Measurements from ENCODE around the gene SACS.

DNA sequence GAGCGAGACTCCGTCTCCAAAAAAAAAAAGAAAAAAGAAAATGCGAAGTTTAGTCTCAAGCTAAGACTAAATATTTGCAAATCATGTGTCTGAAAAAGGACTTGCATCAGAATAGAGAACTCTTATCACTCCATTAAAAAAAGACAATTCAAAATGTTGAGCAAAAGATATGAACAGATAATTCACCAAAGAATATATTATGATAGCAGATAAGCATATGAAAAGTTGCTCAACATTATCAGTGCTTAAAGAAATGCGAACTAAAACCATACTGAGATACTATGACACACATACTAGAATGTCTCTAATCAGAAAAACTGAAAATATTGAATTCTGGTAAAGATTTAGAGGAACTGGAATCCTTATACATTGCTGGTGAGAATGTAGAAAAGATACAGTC lies 38.7 kb upstream of the SACS start:
- TF ChIP-seq, protein P1, sequence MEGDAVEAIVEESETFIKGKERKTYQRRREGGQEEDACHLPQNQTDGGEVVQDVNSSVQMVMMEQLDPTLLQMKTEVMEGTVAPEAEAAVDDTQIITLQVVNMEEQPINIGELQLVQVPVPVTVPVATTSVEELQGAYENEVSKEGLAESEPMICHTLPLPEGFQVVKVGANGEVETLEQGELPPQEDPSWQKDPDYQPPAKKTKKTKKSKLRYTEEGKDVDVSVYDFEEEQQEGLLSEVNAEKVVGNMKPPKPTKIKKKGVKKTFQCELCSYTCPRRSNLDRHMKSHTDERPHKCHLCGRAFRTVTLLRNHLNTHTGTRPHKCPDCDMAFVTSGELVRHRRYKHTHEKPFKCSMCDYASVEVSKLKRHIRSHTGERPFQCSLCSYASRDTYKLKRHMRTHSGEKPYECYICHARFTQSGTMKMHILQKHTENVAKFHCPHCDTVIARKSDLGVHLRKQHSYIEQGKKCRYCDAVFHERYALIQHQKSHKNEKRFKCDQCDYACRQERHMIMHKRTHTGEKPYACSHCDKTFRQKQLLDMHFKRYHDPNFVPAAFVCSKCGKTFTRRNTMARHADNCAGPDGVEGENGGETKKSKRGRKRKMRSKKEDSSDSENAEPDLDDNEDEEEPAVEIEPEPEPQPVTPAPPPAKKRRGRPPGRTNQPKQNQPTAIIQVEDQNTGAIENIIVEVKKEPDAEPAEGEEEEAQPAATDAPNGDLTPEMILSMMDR (IDR thresholded peaks at IDR 0.05; ENCODE audit: extremely low read depth in 1 of 2, insufficient read depth in 1 of 2, low read depth in 1 of 2, low read length in 2 of 2), result no peak
- TF ChIP-seq POLR2AphosphoS5 (IDR thresholded peaks at IDR 0.05; ENCODE audit: insufficient read depth, low read depth, low read length), result no peak
- no peak for TF ChIP-seq POLR2A (IDR thresholded peaks at IDR 0.05; ENCODE audit: low read depth, low read length)
- TF ChIP-seq FOS (IDR thresholded peaks at IDR 0.05; ENCODE audit: borderline replicate concordance, insufficient read depth, low read length), result no peak
- TF ChIP-seq GATA2 (IDR thresholded peaks at IDR 0.05; ENCODE audit: insufficient read depth, insufficient read length, low read depth, low read length), result no peak
- no peak for TF ChIP-seq EZH2 (IDR thresholded peaks at IDR 0.05; ENCODE audit: borderline replicate concordance, low read depth, low read length, severe bottlenecking)
- TF ChIP-seq MYC (IDR thresholded peaks at IDR 0.05; ENCODE audit: low read depth, low read length), result no peak
- TF ChIP-seq MAX (IDR thresholded peaks at IDR 0.05; ENCODE audit: insufficient read depth, insufficient read length), result no peak
- TF ChIP-seq JUN (IDR thresholded peaks at IDR 0.05; ENCODE audit: borderline replicate concordance, insufficient read depth, insufficient read length, low read depth), result no peak
